Mucosa of rectum (tissue), 2 donors: Measurements from ENCODE around the gene ENPEP.
"Not testable (repeated sequence)": the region's sequence is repeated elsewhere in the genome, so short reads cannot be mapped to it uniquely, and the experiment has no call there.

Experiments used
- H3K27ac ChIP-seq, 2 donors: one replicate each; pipeline ENCODE4 v1.7.0; 2013; ENCODE audit warnings: inconsistent platforms in 2 of 2, low read depth in 2 of 2, low read length in 2 of 2
- H3K27me3 ChIP-seq, 2 donors: one replicate each; pipeline ENCODE4 v1.7.0; 2013; ENCODE audit warnings: low read length in 2 of 2; ENCODE audit not compliant: control insufficient read depth in 2 of 2, insufficient read depth in 2 of 2
- H3K36me3 ChIP-seq, 2 donors: one replicate each; pipeline ENCODE4 v1.7.0; 2013; ENCODE audit warnings: low read length in 2 of 2; ENCODE audit not compliant: control insufficient read depth in 2 of 2, insufficient read depth in 2 of 2
- H3K4me1 ChIP-seq, 2 donors: one replicate each; pipeline ENCODE4 v1.7.0; 2013; ENCODE audit warnings: low read length in 2 of 2, mild to moderate bottlenecking in 1 of 2; ENCODE audit not compliant: control insufficient read depth in 2 of 2, insufficient read depth in 2 of 2
- H3K4me3 ChIP-seq, 2 donors: one replicate each; pipeline ENCODE4 v1.7.0; 2013; ENCODE audit warnings: low read length in 2 of 2
- H3K9ac ChIP-seq, 2 donors: one replicate each; pipeline ENCODE4 v1.7.0; 2013; ENCODE audit warnings: low read length in 2 of 2, low read depth in 1 of 2, mild to moderate bottlenecking in 1 of 2
- H3K9me3 ChIP-seq, 2 donors: one replicate each; pipeline ENCODE4 v1.7.0; 2013; ENCODE audit warnings: low read length in 2 of 2; ENCODE audit not compliant: control insufficient read depth in 2 of 2
- donor health status: healthy.
- donor health status: Normal muscosa, but diverticular disease.

ENPEP gene, protein sequence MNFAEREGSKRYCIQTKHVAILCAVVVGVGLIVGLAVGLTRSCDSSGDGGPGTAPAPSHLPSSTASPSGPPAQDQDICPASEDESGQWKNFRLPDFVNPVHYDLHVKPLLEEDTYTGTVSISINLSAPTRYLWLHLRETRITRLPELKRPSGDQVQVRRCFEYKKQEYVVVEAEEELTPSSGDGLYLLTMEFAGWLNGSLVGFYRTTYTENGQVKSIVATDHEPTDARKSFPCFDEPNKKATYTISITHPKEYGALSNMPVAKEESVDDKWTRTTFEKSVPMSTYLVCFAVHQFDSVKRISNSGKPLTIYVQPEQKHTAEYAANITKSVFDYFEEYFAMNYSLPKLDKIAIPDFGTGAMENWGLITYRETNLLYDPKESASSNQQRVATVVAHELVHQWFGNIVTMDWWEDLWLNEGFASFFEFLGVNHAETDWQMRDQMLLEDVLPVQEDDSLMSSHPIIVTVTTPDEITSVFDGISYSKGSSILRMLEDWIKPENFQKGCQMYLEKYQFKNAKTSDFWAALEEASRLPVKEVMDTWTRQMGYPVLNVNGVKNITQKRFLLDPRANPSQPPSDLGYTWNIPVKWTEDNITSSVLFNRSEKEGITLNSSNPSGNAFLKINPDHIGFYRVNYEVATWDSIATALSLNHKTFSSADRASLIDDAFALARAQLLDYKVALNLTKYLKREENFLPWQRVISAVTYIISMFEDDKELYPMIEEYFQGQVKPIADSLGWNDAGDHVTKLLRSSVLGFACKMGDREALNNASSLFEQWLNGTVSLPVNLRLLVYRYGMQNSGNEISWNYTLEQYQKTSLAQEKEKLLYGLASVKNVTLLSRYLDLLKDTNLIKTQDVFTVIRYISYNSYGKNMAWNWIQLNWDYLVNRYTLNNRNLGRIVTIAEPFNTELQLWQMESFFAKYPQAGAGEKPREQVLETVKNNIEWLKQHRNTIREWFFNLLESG

DNA sequence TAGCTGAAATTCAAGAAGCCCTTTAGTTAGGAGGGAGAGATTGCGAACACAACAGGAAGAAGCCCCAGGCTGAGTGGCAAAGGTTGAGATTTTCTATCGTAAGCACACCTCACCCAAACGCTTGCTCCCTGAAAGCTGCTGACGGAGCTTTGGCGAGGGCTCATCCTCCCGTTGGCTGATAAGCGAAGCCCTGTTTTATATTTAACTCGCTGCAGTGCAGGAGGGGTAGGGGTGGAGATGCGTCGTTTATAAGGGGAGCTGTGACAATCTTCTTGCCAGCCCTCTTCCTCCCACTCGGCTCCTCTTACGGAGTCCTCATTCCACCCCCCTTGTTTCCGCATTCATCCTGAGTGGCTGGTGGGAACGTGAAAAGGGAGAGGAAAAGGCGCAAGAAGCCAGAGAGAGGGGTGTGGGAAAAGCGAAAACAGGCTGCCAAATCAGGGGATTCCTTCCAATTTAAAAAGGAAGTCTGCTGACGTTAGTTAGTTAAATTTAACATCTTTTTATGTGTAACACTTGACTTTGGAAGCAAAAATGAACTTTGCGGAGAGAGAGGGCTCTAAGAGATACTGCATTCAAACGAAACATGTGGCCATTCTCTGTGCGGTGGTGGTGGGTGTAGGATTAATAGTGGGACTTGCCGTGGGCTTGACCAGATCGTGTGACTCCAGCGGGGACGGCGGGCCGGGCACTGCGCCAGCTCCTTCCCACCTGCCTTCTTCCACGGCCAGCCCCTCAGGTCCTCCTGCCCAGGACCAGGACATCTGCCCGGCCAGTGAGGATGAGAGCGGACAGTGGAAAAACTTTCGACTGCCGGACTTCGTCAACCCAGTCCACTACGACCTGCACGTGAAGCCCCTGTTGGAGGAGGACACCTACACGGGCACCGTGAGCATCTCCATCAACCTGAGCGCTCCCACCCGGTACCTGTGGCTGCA lies at the start of gene ENPEP:
Gene ENPEP (plus strand): TSS at position 275 of the 938 bp plus-strand sequence. CDS start 260 bp downstream, at position 535.
- Histone ChIP-seq H3K9me3 (no peaks in the 10 kb centered on the region), H3K36me3 (no peaks in the 10 kb centered on the region), H3K27ac (no peak within 1 kb of the TSS), H3K9ac (peak within 1 kb of the TSS in 1 of 2 donors; percentile 13), H3K4me3 (peak within 1 kb of the TSS; percentile 41 to 59), H3K4me1 (peaks cover 0 to 6% of the 10 kb centered on the region in 2 donors), H3K27me3 (peaks cover 0 to 8% of the 10 kb centered on the region in 2 donors)

DNA sequence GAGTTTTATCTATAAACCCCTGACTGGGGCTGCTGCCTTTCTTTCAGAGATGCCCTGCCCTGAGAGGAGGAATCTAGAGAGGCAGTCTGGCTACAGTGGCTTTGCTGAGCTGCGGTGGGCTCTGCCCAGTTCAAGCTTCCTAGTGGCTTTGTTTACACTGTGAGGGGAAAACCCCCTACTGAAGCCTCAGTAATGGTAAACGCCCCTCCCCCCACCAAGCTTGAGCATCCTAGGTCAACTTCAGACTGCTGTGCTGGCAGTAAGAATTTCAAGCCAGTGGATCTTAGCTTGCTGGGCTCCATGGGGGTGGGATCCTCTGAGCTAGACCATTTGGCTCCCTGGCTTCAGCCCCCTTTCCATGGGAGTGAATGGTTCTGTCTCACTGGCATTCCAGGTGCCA lies 44.1 kb upstream of the ENPEP start:
- H3K36me3 ChIP-seq, H3K4me3 ChIP-seq, H3K9ac ChIP-seq, H3K9me3 ChIP-seq, H3K27me3 ChIP-seq, H3K4me1 ChIP-seq, H3K27ac ChIP-seq: not testable (repeated sequence)

DNA sequence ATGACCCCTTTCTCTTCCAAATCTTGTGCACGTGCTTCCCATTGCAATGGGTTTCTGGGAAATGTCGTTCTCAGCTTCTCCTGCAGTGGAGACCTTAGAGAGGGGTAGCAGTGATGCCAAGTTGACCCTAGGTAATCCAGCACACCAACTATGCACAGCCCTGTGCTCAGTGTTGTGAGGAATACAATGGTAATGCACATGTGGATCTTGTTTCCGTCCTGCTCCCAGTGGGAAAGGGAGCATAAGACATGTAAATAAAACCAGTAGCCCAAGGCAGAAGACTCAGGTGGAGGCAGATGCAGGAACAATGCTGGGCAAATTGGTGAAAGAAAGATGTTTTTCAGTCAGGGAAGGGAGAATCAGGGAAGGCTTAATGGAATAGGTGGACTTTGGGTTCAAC lies 38.7 kb upstream of the ENPEP start:
- not testable (repeated sequence) for H3K4me1 ChIP-seq, H3K9ac ChIP-seq, H3K27ac ChIP-seq, H3K27me3 ChIP-seq, H3K9me3 ChIP-seq, H3K4me3 ChIP-seq, H3K36me3 ChIP-seq

DNA sequence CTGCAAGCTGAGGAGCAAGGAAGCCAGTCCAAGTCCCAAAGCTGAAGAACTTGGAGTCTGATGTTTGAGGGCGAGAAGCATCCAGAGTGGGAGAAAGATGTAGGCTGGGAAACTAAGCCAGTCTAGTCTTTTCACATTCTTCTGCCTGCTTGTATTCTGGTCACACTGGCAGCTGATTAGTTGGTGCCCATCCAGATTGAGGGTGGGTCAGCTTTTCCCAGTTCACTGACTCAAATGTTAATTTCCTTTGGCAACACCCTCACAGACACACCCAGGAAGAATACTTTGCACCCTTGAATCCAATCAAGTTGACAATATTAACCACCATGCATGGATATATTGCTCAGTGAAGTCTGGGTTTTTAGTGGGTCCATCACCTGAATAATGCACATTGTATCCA lies 36.7 kb upstream of the ENPEP start:
- H3K36me3 ChIP-seq, H3K4me1 ChIP-seq, H3K9me3 ChIP-seq, H3K4me3 ChIP-seq, H3K27ac ChIP-seq, H3K27me3 ChIP-seq, H3K9ac ChIP-seq: not testable (repeated sequence)

DNA sequence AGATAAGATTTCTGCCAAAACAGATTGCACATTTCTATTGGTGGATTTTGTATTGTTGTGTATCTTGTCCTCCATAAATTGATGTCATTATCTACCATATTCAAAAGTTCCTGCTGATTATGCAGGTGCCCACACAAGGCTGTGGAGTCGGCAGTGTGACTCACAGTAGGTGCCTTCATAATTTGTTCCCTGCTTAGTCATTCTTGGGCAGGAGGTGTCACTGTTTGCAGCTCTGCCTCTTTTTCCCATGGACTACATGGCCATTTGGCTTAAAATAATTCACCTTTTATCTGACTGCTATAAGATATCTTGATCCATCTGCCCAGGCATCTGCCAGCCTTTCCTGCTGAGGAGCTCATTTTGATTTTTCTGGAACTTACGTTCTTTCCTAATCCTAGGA lies 33.6 kb upstream of the ENPEP start:
- H3K27ac ChIP-seq = no peak overlapping the region
- H3K9me3 ChIP-seq = no peaks in the 10 kb centered on the region
- H3K9ac ChIP-seq = no peak overlapping the region
- no peaks in the 10 kb centered on the region for H3K36me3 ChIP-seq
- H3K4me3 ChIP-seq = no peak overlapping the region
- peaks cover 0 to 8% of the 10 kb centered on the region in 2 donors for H3K4me1 ChIP-seq
- no peaks in the 10 kb centered on the region for H3K27me3 ChIP-seq

DNA sequence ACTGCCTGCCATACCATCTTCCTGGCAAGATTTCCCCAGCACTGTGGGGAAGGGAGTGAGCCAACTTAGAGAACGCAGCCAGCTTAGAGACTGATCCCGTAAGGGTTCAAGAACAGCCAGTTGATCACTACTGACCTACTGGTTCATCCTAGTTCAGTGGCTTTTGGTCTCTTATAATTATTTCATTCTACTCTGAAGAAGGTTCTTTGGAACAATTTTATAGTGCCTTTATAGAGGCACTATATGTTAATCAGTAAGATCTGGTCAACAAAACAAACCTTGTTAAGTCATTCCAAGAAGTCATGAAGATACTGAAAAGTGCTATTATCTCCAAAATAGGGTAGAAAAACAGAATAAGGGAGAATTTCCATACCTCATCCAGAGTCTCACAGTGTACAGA lies 33.2 kb upstream of the ENPEP start:
- Histone ChIP-seq H3K36me3 (no peaks in the 10 kb centered on the region), H3K9me3 (no peaks in the 10 kb centered on the region), H3K27me3 (no peaks in the 10 kb centered on the region), H3K27ac (no peak overlapping the region), H3K9ac (no peak overlapping the region), H3K4me3 (no peak overlapping the region), H3K4me1 (peaks cover 0 to 8% of the 10 kb centered on the region in 2 donors)

DNA sequence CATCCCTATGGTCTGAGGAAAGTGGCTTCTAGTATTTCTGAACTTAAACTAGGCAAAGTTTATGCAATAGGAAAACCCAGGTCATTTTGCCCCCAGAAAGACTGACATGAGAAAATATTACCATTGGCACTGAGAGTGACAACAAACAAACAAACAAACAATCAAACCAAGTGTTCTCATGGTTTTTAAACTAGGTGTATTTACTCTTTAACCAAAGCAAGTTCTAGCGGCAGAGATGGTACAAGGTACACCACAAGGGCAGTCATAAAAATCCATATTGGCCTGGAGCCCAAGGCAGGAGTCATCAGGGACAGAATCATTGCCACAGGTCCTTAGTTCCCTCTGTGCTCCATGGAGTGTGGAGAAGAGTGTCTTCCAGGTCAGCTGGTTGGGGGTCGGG lies 26.0 kb upstream of the ENPEP start:
- Histone ChIP-seq H3K27me3 (no peaks in the 10 kb centered on the region), H3K9ac (no peak overlapping the region), H3K36me3 (no peaks in the 10 kb centered on the region), H3K9me3 (no peaks in the 10 kb centered on the region), H3K4me3 (no peak overlapping the region), H3K4me1 (peaks cover 4 to 5% of the 10 kb centered on the region in 2 donors), H3K27ac (peak overlapping the region in 1 of 2 donors; percentile 32)

DNA sequence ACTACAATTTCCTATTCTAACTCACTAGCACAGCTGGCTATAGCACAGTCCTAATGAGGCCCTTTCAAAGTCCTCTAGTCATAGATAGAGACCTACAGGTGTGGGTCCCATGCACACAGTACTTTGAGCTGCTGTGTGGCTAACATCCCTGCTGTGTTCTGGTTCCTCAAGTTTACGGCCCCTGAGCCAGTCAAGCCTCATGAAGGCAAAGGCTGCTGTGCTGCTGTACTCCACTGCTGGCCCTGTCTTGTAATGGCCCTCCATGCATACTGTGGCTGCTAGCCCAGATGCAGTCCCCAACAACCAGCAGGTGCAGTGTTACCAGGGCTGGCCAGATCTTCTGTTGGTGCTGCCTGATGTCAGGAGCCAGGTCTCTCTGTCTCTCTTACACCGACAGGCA lies 23.4 kb upstream of the ENPEP start:
- H3K27me3 ChIP-seq = no peaks in the 10 kb centered on the region
- H3K36me3 ChIP-seq = no peaks in the 10 kb centered on the region
- H3K4me1 ChIP-seq = peaks cover 4 to 5% of the 10 kb centered on the region in 2 donors
- H3K4me3 ChIP-seq = no peak overlapping the region
- H3K9me3 ChIP-seq = no peaks in the 10 kb centered on the region
- no peak overlapping the region for H3K27ac ChIP-seq
- H3K9ac ChIP-seq = no peak overlapping the region

DNA sequence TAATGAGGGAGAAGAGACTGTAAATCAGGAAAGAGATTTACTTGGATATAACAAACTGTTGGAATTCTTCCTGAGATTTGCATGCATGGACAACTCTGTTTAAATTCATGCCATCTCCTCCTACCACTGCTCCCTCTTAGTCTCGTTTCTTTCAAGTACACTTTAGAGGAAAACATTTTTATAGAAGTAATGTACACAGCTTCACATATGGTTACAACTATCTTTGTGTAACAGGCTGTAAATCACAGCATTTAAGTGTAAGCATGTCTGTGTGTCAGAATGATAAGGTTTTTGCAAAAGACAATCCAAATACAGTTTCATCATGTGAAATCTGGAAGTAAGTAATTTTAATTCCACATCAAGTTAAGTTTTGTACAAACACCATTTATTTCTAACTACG lies 21.5 kb upstream of the ENPEP start:
- H3K36me3 ChIP-seq = no peaks in the 10 kb centered on the region
- no peaks in the 10 kb centered on the region for H3K9me3 ChIP-seq
- H3K27ac ChIP-seq = no peak overlapping the region
- H3K9ac ChIP-seq = no peak overlapping the region
- H3K4me1 ChIP-seq = peaks cover 5 to 14% of the 10 kb centered on the region in 2 donors
- H3K27me3 ChIP-seq = no peaks in the 10 kb centered on the region
- no peak overlapping the region for H3K4me3 ChIP-seq
